ENCODE data around the gene PDCD1.

PDCD1 gene

DNA sequence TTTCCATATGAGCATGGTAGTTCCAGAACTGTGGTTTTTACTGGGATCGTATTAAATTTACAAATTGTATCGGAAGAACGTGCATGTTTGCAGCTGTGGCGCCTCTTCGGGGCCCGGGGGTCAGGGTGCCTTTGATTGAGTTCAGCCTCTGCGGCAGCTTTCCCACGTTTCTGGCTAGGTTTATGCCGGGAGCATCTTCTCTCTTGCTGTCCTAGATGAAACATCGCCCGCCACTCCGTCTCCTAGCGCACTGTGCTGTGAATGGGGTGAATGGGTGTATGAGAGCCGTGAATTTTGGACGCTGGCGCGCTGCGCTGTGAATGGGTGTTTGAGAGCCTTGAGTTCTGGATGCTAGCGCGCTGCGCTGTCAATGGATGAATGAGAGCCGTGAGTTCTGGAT, 12.3 kb downstream of the PDCD1 start:
- no peak for TF ChIP-seq TAF1 (IDR thresholded peaks at IDR 0.05; ENCODE audit: borderline replicate concordance, insufficient read depth, low read length)
- TF ChIP-seq REST (IDR thresholded peaks at IDR 0.05; ENCODE audit: insufficient read depth in 1 of 2, low read depth in 2 of 2, low read length in 2 of 2) = no peak
- no peak for TF ChIP-seq SIN3A (IDR thresholded peaks at IDR 0.05; ENCODE audit: borderline replicate concordance, insufficient read depth, low read length)
- no peak for TF ChIP-seq POLR2AphosphoS5 (IDR thresholded peaks at IDR 0.05; ENCODE audit: low read depth, low read length)
- TF ChIP-seq FOXP2 (optimal IDR thresholded peaks at IDR 0.05; ENCODE audit: borderline replicate concordance, extremely low read depth, extremely low read length, insufficient read depth) = no peak

GRCh38 chr2:241844831-241845578, 13.7 kb downstream of the PDCD1 start:
- TF ChIP-seq SIN3A (IDR thresholded peaks at IDR 0.05; ENCODE audit: borderline replicate concordance, insufficient read depth, low read length) = no peak
- no peak for TF ChIP-seq TAF1 (IDR thresholded peaks at IDR 0.05; ENCODE audit: borderline replicate concordance, insufficient read depth, low read length)
- TF ChIP-seq FOXP2 (optimal IDR thresholded peaks at IDR 0.05; ENCODE audit: borderline replicate concordance, extremely low read depth, extremely low read length, insufficient read depth) = no peak
- no peak for TF ChIP-seq REST (IDR thresholded peaks at IDR 0.05; ENCODE audit: insufficient read depth in 1 of 2, low read depth in 2 of 2, low read length in 2 of 2)
- TF ChIP-seq POLR2AphosphoS5 (IDR thresholded peaks at IDR 0.05; ENCODE audit: low read depth, low read length) = no peak

DNA sequence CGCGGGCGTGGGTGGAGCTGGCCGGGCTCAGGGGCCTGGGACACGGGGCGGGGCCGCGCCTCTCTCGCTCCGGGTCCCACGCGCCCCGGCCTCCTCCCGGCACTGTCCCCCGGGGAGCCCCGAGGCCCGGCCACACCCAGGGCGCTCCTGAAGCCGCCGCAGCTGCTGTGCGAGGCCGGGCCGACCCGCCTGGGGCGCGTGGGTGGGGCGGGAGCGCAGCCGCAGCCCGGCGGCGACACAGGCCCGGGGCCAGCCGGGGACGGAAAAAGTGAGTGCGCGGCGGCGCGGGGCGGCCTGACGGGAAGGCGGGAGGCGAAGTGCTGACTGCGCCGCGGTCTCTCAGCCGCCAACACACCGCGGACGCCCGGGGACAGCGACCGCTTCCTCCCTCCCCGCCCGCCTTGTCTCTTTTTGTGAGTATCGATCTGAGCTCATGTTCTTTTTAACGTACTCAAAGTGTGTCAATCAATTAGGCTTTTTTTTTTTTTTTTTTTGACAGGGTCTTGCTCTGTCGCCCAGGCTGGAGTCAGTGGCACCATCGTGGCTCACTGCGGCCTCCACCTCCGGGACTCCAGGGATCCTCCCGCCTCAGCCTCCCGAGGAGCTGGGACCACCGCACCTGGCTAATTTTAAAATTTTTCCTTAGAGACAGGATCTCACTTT, 14.5 kb downstream of the PDCD1 start:
- TF ChIP-seq FOXP2 (optimal IDR thresholded peaks at IDR 0.05; ENCODE audit: borderline replicate concordance, extremely low read depth, extremely low read length, insufficient read depth) = peak; percentile 29
- no peak for TF ChIP-seq TAF1 (IDR thresholded peaks at IDR 0.05; ENCODE audit: borderline replicate concordance, insufficient read depth, low read length)
- no peak for TF ChIP-seq SIN3A (IDR thresholded peaks at IDR 0.05; ENCODE audit: borderline replicate concordance, insufficient read depth, low read length)
- no peak for TF ChIP-seq POLR2AphosphoS5 (IDR thresholded peaks at IDR 0.05; ENCODE audit: low read depth, low read length)

DNA sequence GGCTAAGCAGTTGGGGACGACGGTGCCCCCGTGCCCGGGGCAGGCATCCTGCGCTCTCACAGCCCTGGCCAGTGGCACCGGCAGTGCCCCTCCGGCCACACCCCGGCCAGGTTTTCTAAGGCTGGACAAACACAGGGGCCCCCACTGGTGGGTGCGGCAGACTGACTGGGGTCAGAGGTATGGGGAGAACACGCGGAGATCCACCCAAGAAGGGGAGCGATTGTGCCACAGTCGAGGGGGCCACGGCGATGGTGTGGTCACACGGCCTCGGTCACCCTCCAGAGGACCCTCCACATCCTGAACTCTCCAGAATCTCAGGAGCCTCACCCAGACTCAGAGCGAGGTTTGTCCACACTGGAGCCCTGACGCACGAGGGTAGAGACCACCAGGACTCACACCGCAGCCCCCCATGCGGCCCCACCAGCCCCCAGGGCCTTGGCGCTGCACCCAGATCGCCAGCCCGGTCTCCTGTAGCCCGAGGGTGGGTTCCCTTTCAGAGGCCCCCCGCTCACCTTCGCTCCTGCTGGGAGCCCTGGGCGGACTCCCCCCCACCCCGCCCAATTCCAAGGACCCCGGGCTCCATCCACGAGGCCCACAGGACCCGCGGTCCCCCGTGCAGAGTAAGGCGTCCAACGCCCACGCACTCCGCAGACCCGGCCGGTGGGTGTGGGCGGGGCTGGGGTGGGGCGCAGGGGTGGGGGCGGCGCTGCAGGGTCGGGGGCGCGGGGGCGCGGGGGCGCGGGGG, 15.2 kb downstream of the PDCD1 start:
- TF ChIP-seq SIN3A (IDR thresholded peaks at IDR 0.05; ENCODE audit: borderline replicate concordance, insufficient read depth, low read length) (no peak), POLR2AphosphoS5 (IDR thresholded peaks at IDR 0.05; ENCODE audit: low read depth, low read length) (no peak), TAF1 (IDR thresholded peaks at IDR 0.05; ENCODE audit: borderline replicate concordance, insufficient read depth, low read length) (no peak), REST (IDR thresholded peaks at IDR 0.05; ENCODE audit: insufficient read depth in 1 of 2, low read depth in 2 of 2, low read length in 2 of 2) (no peak), FOXP2 (optimal IDR thresholded peaks at IDR 0.05; ENCODE audit: borderline replicate concordance, extremely low read depth, extremely low read length, insufficient read depth) (no peak)

DNA sequence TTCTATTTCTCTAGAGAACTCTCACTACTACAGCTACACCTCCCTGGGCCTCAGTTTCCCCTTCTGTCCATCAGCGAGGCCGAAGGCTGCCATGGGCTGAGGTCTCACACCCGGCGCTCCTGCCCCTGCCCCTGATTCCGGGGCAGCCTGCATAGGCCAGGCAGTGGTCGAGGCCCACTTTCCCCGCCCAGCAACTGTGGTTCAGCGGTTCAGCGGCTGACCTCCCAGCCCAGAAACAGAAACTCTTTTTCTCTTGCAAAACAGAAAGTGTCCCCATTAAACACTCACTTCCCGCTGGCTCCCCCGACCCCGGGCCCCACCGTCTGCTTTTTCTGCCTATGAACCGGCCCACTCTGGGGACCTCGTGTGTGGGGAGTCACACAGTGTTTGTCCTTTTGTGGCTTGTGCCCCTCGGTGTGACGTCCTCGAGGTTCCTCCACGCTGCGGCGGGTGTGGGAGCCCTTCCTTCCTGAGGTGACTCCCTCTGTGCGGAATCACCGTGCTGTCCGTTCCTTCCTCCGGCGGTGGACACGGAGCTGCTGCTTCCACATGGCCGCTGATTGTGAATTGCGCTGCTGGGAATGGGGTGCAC, 16.0 kb downstream of the PDCD1 start:
- TF ChIP-seq POLR2AphosphoS5 (IDR thresholded peaks at IDR 0.05; ENCODE audit: low read depth, low read length) (no peak), TAF1 (IDR thresholded peaks at IDR 0.05; ENCODE audit: borderline replicate concordance, insufficient read depth, low read length) (no peak), SIN3A (IDR thresholded peaks at IDR 0.05; ENCODE audit: borderline replicate concordance, insufficient read depth, low read length) (no peak), FOXP2 (optimal IDR thresholded peaks at IDR 0.05; ENCODE audit: borderline replicate concordance, extremely low read depth, extremely low read length, insufficient read depth) (no peak), REST (IDR thresholded peaks at IDR 0.05; ENCODE audit: insufficient read depth in 1 of 2, low read depth in 2 of 2, low read length in 2 of 2) (no peak)

All from PFSK-1 (cell line).